Hematopoietic multipotent progenitor cell (in vitro differentiated cells): ENCODE measurements around the gene ERF. TPM values are rescaled to one million over a fixed set of nuclear protein-coding genes. Genes with fewer than 3 reads are reported as not detected.
"Not testable (repeated sequence)": the region's sequence is repeated elsewhere in the genome, so short reads cannot be mapped to it uniquely, and the experiment has no call there.

Experiments
- DNase-seq, 3 donors: peaks; one replicate each; pipeline ENCODE4 v3.0.0-alpha.2; 2011 to 2015; ENCODE audit warnings: low read depth in 2 of 3, low spot score in 2 of 3
- total RNA-seq: library from RNA; depleted of rRNA; stranded (reverse); fragments of >200 nt; gene quantifications from one replicate; pipeline ENCODE4 v1.2.3, GENCODE V29; 2012

ERF gene
- total RNA-seq, 1 donor, result 39.0 TPM

- no peak for DNase-seq
These were observed 21.4 kb upstream of the ERF start for GRCh38 chr19:42276284-42276683.

GRCh38 chr19:42275517-42275916 lies 20.6 kb upstream of the ERF start:
- DNase-seq, result no peak

- no peak for DNase-seq
These were observed 20.2 kb upstream of the ERF start for GRCh38 chr19:42275103-42275502.

- DNase-seq, result no peak
These were observed 19.2 kb upstream of the ERF start for GRCh38 chr19:42274065-42274682.

- no peak for DNase-seq
These were observed 18.6 kb upstream of the ERF start for GRCh38 chr19:42273407-42274064.

- no peak for DNase-seq
These were observed 18.1 kb upstream of the ERF start for GRCh38 chr19:42272989-42273406.

GRCh38 chr19:42272535-42272897 lies 17.6 kb upstream of the ERF start:
- DNase-seq, result no peak

GRCh38 chr19:42271861-42272534 lies 17.1 kb upstream of the ERF start:
- DNase-seq, result no peak

- DNase-seq, result no peak
These were observed 16.1 kb upstream of the ERF start for GRCh38 chr19:42271045-42271419.

GRCh38 chr19:42270346-42271044 lies 15.6 kb upstream of the ERF start:
- DNase-seq, result peak in 2 of 3 donors; percentile 74 to 76

- DNase-seq, result no peak
These were observed 14.8 kb upstream of the ERF start for GRCh38 chr19:42269478-42270345.

GRCh38 chr19:42268704-42269477 lies 14.0 kb upstream of the ERF start, which contains the start of gene CIC:
TSS of gene CIC (plus strand) at chr19:42269252. CDS start at chr19:42271784, 2,532 bp downstream.
- DNase-seq, result peak; percentile 99 to 100 (median 100)

GRCh38 chr19:42268142-42268703 lies 13.3 kb upstream of the ERF start:
- DNase-seq, result peak; percentile 98 to 100 (median 99)

GRCh38 chr19:42267644-42268141 lies 12.8 kb upstream of the ERF start:
- no peak for DNase-seq

GRCh38 chr19:42266928-42267603 lies 12.1 kb upstream of the ERF start:
- DNase-seq, result not testable (repeated sequence)

GRCh38 chr19:42266105-42266504 lies 11.2 kb upstream of the ERF start:
- not testable (repeated sequence) for DNase-seq

- DNase-seq, result no peak
These were observed 6.8 kb upstream of the ERF start for GRCh38 chr19:42261763-42262162.

- DNase-seq, result not testable (repeated sequence)
These were observed 2.9 kb upstream of the ERF start for GRCh38 chr19:42257842-42258241.
